Endothelial cell of umbilical vein (primary cell): ENCODE measurements around the gene GPR26. TPM values are rescaled to one million over a fixed set of nuclear protein-coding genes. Genes with fewer than 3 reads are reported as not detected.

Source experiments
- BruUV-seq: library from RNA; stranded (reverse); fragments of 400-500 nt; replicated peaks from 2 replicates; lab custom pipeline; 2021; lab: Mats Ljungman, UMichigan
- CTCF ChIA-PET: fragments of 300-600, 350-600 bp; sonication (Branson Sonifier 250); formaldehyde crosslinking; loops from one replicate; lab custom pipeline; 2021; ENCODE audit warnings: antibody characterized with exemption, inconsistent platforms; lab: Charles Lee
- POLR2A ChIA-PET: fragments of 300-600, 350-600 bp; sonication (Branson Sonifier 250); formaldehyde crosslinking; loops from one replicate; lab custom pipeline; 2021; ENCODE audit warnings: antibody characterized with exemption, inconsistent platforms; lab: Charles Lee
- DNase-seq: peaks from one replicate; pipeline ENCODE4 v3.0.0-alpha.2; 2011; ENCODE audit warnings: low read depth, low spot score
- FAIRE-seq: peaks from 2 replicates; lab custom pipeline; 2011; peaks lifted over from hg19 to GRCh38; lab: Jason Lieb, UNC
- H2AFZ ChIP-seq: 2 replicates; pipeline ENCODE4 v1.6.0; 2012; ENCODE audit warnings: low read depth, low read length, control low read depth, inconsistent platforms
- H3K27ac ChIP-seq: 2 replicates; pipeline ENCODE4 v1.5.1; 2011; ENCODE audit warnings: low read depth, mild to moderate bottlenecking, control low read depth, low read length, moderate library complexity; ENCODE audit not compliant: insufficient read depth
- H3K27me3 ChIP-seq, 2 experiments: 2 replicates each; pipeline versions ENCODE4 v1.6.0 to v1.6.1; 2011; ENCODE audit warnings: low read length in 2 of 2, mixed read lengths in 1 of 2; ENCODE audit not compliant: control insufficient read depth in 2 of 2, insufficient read depth in 2 of 2
- H3K36me3 ChIP-seq, 2 experiments: 2 replicates in 1 of 2; 3 replicates in 1 of 2; pipeline ENCODE4 v1.5.1; 2011; ENCODE audit warnings: low read length in 2 of 2, mild to moderate bottlenecking in 1 of 2, moderate library complexity in 1 of 2; ENCODE audit not compliant: control insufficient read depth in 2 of 2, insufficient read depth in 2 of 2; ENCODE audit errors: extremely low read depth in 1 of 2
- H3K4me1 ChIP-seq: 3 replicates; pipeline ENCODE4 v1.5.1; 2011; ENCODE audit warnings: mild to moderate bottlenecking, low read length; ENCODE audit not compliant: control insufficient read depth, insufficient read depth; ENCODE audit errors: extremely low read depth
- H3K4me2 ChIP-seq: 2 replicates; pipeline ENCODE4 v1.6.1; 2011; ENCODE audit warnings: low read length, control low read depth, mixed read lengths; ENCODE audit not compliant: insufficient read depth
- H3K4me3 ChIP-seq, 3 experiments: fragments of 200-600 bp in 1 of 3; sonication (generic), shearing (Covaris generic) in 1 of 3; replicated peaks in 1 of 3; 2 replicates each; pipeline ENCODE4 v1.5.1; 2011 to 2016; ENCODE audit warnings: control low read depth in 3 of 3, low read length in 3 of 3, mild to moderate bottlenecking in 2 of 3, inconsistent platforms in 1 of 3, low read depth in 1 of 3, moderate library complexity in 1 of 3; ENCODE audit not compliant: insufficient read depth in 1 of 3
- H3K79me2 ChIP-seq: 2 replicates; pipeline ENCODE4 v1.6.0; 2012; ENCODE audit warnings: low read length, inconsistent platforms; ENCODE audit not compliant: control insufficient read depth, insufficient read depth
- H3K9ac ChIP-seq: replicated peaks from 2 replicates; pipeline ENCODE3; 2011; ENCODE audit warnings: low read length, control low read depth; ENCODE audit not compliant: insufficient read depth; ENCODE audit errors: extremely low read depth
- H3K9me1 ChIP-seq: replicated peaks from 3 replicates; pipeline ENCODE4 v1.6.0; 2011; ENCODE audit warnings: mild to moderate bottlenecking, low read length; ENCODE audit not compliant: control insufficient read depth, insufficient read depth; ENCODE audit errors: extremely low read depth
- H3K9me3 ChIP-seq: replicated peaks from 2 replicates; pipeline ENCODE4 v1.5.1; 2012; ENCODE audit warnings: low read length, inconsistent platforms; ENCODE audit not compliant: control insufficient read depth, insufficient read depth
- H4K20me1 ChIP-seq: replicated peaks from 2 replicates; pipeline ENCODE3; 2011; ENCODE audit warnings: mild to moderate bottlenecking, low read length; ENCODE audit not compliant: control insufficient read depth, insufficient read depth; ENCODE audit errors: extremely low read depth
- EZH2 ChIP-seq: IDR thresholded peaks from 2 replicates; pipeline ENCODE4 v1.6.1; 2012; ENCODE audit warnings: borderline replicate concordance, low read depth, mild to moderate bottlenecking, moderate library complexity, low read length, inconsistent platforms; ENCODE audit not compliant: severe bottlenecking
- FOS ChIP-seq: IDR thresholded peaks from 2 replicates; pipeline ENCODE4 v1.6.1; 2011; ENCODE audit warnings: mild to moderate bottlenecking, low read length, moderate library complexity, borderline replicate concordance; ENCODE audit not compliant: insufficient read depth
- GATA2 ChIP-seq: IDR thresholded peaks from 2 replicates; pipeline ENCODE4 v1.7.0; 2011; ENCODE audit warnings: low read depth, mild to moderate bottlenecking, moderate library complexity, mixed read lengths, low read length; ENCODE audit not compliant: insufficient read length, insufficient read depth
- JUN ChIP-seq: IDR thresholded peaks from 2 replicates; pipeline ENCODE4 v1.6.1; 2011; ENCODE audit warnings: borderline replicate concordance, low read depth; ENCODE audit not compliant: insufficient read length, insufficient read depth
- MYC ChIP-seq: IDR thresholded peaks from one replicate; pipeline ENCODE4 v1.6.1; 2011; ENCODE audit warnings: mild to moderate bottlenecking, low read depth, low read length
- POLR2A ChIP-seq: IDR thresholded peaks from 2 replicates; pipeline ENCODE4 v1.6.1; 2012; ENCODE audit warnings: low read depth, mild to moderate bottlenecking, control low read depth, low read length
- POLR2AphosphoS5 ChIP-seq: IDR thresholded peaks from 2 replicates; pipeline ENCODE4 v1.6.1; 2012; ENCODE audit warnings: low read depth, mild to moderate bottlenecking, control low read depth, low read length, moderate library complexity; ENCODE audit not compliant: insufficient read depth
- dilution Hi-C: fragments of 300-500 bp; cut with MboI; formaldehyde crosslinking; loops from one replicate; pipeline ENCODE4 v1.15.0; 2019; ENCODE audit warnings: low sequenced_read_pairs; ENCODE audit not compliant: extremely low pct_ligation_motif_present
- intact Hi-C: fragments of 100-400 bp; cut with micrococcal nuclease; formaldehyde crosslinking; loops from one replicate; pipeline ENCODE4 v1.10.0; 2022
- polyA plus RNA-seq, 4 experiments: library from polyadenylated mRNA; depleted of rRNA in 3 of 4; stranded (reverse) in 3 of 4; unstranded in 1 of 4; fragments of >200 nt; gene quantifications; 2 replicates each; pipeline versions ENCODE4 v1.2.1 to v1.2.3, GENCODE V29; 2011 to 2012; ENCODE audit warnings: missing spikeins in 1 of 4
- total RNA-seq: library from RNA; stranded (reverse); gene quantifications from 2 replicates; pipeline ENCODE4 v1.2.3, GENCODE V29; 2021
- TF ChIP-seq, protein P1 (sequence below): IDR thresholded peaks from 2 replicates; pipeline ENCODE4 v1.6.1; 2011; ENCODE audit not compliant: insufficient read depth, insufficient read length
- TF ChIP-seq, protein P2 (sequence below), 2 donors: IDR thresholded peaks; 1 replicate in 1 of 2; 2 replicates in 1 of 2; pipeline ENCODE4 v1.5.1; 2011; ENCODE audit warnings: low read length in 2 of 2, mild to moderate bottlenecking in 2 of 2, moderate library complexity in 2 of 2, control low read depth in 1 of 2, inconsistent platforms in 1 of 2, low read depth in 1 of 2; ENCODE audit not compliant: insufficient read depth in 1 of 2; ENCODE audit errors: extremely low read depth in 1 of 2

Gene GPR26
- total and polyA plus RNA-seq, 2 donors (not counting 3 experiments of a cell fraction or from before 2014, with no cell fraction given) = not detected

DNA sequence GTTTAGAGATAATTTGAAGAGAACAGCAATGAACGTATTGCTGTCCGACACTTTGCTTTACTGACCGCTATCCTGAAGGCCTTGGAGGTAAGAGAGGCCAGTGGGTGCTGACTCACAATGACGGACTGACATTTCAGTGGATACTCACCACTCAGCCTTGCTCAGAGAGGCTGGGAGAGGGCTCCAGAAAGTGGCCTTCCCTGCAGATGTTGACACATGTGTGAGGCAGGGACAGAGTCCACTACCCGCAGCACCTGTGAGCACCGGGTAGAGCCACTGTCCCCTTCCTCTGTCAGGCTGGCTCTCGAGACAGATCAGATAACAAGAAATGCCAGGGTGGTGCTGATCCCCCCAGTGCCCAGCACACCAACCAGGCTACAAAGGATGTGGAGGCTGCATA is 75.0 kb downstream of the GPR26 start:
- Histone ChIP-seq H3K9ac (no peak overlapping the region), H3K27ac (no peak overlapping the region), H3K4me2 (no peak overlapping the region), H3K36me3 (no peaks in the 10 kb centered on the region), H3K9me1 (no peaks in the 10 kb centered on the region), H2AFZ (no peak overlapping the region), H3K9me3 (no peaks in the 10 kb centered on the region), H3K79me2 (no peaks in the 10 kb centered on the region), H3K27me3 (no peaks in the 10 kb centered on the region), H3K4me3 (no peak overlapping the region), H3K4me1 (no peaks in the 10 kb centered on the region), H4K20me1 (no peaks in the 10 kb centered on the region)
- no peak for FAIRE-seq
- intact Hi-C loops = no loop called here
- TF ChIP-seq, protein P1, sequence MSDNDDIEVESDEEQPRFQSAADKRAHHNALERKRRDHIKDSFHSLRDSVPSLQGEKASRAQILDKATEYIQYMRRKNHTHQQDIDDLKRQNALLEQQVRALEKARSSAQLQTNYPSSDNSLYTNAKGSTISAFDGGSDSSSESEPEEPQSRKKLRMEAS = no peak
- TF ChIP-seq, protein P2, sequence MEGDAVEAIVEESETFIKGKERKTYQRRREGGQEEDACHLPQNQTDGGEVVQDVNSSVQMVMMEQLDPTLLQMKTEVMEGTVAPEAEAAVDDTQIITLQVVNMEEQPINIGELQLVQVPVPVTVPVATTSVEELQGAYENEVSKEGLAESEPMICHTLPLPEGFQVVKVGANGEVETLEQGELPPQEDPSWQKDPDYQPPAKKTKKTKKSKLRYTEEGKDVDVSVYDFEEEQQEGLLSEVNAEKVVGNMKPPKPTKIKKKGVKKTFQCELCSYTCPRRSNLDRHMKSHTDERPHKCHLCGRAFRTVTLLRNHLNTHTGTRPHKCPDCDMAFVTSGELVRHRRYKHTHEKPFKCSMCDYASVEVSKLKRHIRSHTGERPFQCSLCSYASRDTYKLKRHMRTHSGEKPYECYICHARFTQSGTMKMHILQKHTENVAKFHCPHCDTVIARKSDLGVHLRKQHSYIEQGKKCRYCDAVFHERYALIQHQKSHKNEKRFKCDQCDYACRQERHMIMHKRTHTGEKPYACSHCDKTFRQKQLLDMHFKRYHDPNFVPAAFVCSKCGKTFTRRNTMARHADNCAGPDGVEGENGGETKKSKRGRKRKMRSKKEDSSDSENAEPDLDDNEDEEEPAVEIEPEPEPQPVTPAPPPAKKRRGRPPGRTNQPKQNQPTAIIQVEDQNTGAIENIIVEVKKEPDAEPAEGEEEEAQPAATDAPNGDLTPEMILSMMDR (IDR thresholded peaks at IDR 0.05; ENCODE audit: extremely low read depth in 1 of 2, insufficient read depth in 1 of 2, low read depth in 1 of 2, low read length in 2 of 2) = no peak
- no TSS peak for BruUV-seq
- ChIA-PET POLR2A (no interaction called here), CTCF (no interaction called here)
- dilution Hi-C loops = no loop called here
- DNase-seq = no peak

DNA sequence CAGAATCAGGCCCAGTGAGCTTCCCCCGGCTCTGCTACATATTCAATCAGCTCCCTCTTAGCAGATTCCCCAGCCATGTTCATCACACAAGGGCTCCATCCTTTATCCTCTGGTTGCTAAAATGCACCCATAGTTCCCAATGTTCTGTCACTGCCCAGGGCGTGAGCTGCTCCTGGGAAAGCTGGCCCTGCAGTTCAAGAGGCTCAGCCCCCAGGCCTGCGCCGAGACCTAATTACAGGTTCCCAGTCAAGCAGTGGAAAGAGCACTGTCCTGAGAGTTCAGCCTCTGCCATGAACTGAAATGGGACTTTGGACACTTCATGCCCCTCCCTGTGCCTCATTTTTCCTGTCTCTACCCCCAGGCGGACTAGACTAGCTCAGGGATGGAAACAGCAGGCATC is 75.6 kb downstream of the GPR26 start:
- Histone ChIP-seq H3K4me1 (no peaks in the 10 kb centered on the region), H3K36me3 (no peaks in the 10 kb centered on the region), H3K9me3 (no peaks in the 10 kb centered on the region), H3K27me3 (no peaks in the 10 kb centered on the region), H2AFZ (no peak overlapping the region), H3K9me1 (no peaks in the 10 kb centered on the region), H3K4me3 (no peak overlapping the region), H4K20me1 (no peaks in the 10 kb centered on the region), H3K9ac (no peak overlapping the region), H3K79me2 (no peaks in the 10 kb centered on the region), H3K4me2 (no peak overlapping the region), H3K27ac (no peak overlapping the region)
- ChIA-PET CTCF (no interaction called here), POLR2A (no interaction called here)
- no TSS peak for BruUV-seq
- intact Hi-C loops (no loop called here), dilution Hi-C loops (no loop called here)
- DNase-seq (no peak), FAIRE-seq (no peak)
- TF ChIP-seq FOS (no peak), JUN (no peak), POLR2AphosphoS5 (no peak), GATA2 (no peak), EZH2 (no peak), MYC (no peak), POLR2A (no peak)
- TF ChIP-seq, protein P2 (IDR thresholded peaks at IDR 0.05; ENCODE audit: extremely low read depth in 1 of 2, insufficient read depth in 1 of 2, low read depth in 1 of 2, low read length in 2 of 2) = no peak
- TF ChIP-seq, protein P1 = no peak
